Measurements from ENCODE around the gene NUTM1. TPM values are rescaled to one million over a fixed set of nuclear protein-coding genes. Genes with fewer than 3 reads are reported as not detected.

NUTM1 gene
- total RNA-seq, 4 donors from 2014 or later, result not detected

- TF ChIP-seq, protein P1, sequence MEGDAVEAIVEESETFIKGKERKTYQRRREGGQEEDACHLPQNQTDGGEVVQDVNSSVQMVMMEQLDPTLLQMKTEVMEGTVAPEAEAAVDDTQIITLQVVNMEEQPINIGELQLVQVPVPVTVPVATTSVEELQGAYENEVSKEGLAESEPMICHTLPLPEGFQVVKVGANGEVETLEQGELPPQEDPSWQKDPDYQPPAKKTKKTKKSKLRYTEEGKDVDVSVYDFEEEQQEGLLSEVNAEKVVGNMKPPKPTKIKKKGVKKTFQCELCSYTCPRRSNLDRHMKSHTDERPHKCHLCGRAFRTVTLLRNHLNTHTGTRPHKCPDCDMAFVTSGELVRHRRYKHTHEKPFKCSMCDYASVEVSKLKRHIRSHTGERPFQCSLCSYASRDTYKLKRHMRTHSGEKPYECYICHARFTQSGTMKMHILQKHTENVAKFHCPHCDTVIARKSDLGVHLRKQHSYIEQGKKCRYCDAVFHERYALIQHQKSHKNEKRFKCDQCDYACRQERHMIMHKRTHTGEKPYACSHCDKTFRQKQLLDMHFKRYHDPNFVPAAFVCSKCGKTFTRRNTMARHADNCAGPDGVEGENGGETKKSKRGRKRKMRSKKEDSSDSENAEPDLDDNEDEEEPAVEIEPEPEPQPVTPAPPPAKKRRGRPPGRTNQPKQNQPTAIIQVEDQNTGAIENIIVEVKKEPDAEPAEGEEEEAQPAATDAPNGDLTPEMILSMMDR (IDR thresholded peaks at IDR 0.05), result no peak
- no peak for TF ChIP-seq POLR2AphosphoS5 (IDR thresholded peaks at IDR 0.05)
- no peak for TF ChIP-seq POLR2A (IDR thresholded peaks at IDR 0.05)
- no peak for TF ChIP-seq EP300 (IDR thresholded peaks at IDR 0.05; ENCODE audit: low read depth)
- Histone ChIP-seq H3K4me1 (peaks cover 0 to 12% (median 4%) of the 10 kb centered on the region in 4 donors), H3K27me3 (no peaks in the 10 kb centered on the region), H3K36me3 (peaks cover 0 to 24% (median 7%) of the 10 kb centered on the region in 4 donors), H3K4me3 (no peak overlapping the region), H3K27ac (no peak overlapping the region), H3K9me3 (no peaks in the 10 kb centered on the region)
- in situ Hi-C loops (cut with MboI; ENCODE audit: low pct_ligation_motif_present in 1 of 4, low pct_unique_long_range_greater_than_20kb in 1 of 4, low sequenced_read_pairs in 3 of 4) (loop anchor here in 3 of 4 donors (25.0 kb wide), 3 partner anchors 118 to 268 kb away; partner anchors contain the start of genes EMC4 (in 1 of the 3), EMC7 (in 1 of the 3) and PGBD4 (in 1 of the 3)), intact Hi-C loops (cut with DNase I; ENCODE audit: low total_unique reads) (no loop called here)
- 79 to 83% methylated on average over 6 to 9 of the region's 9 CpGs for WGBS, 2 donors (ENCODE audit: low coverage in 1 of 2)
- DNase-seq, result no peak
Observed at GRCh38 chr15:34355241-34355640, 12.1 kb downstream of the NUTM1 start.

DNA sequence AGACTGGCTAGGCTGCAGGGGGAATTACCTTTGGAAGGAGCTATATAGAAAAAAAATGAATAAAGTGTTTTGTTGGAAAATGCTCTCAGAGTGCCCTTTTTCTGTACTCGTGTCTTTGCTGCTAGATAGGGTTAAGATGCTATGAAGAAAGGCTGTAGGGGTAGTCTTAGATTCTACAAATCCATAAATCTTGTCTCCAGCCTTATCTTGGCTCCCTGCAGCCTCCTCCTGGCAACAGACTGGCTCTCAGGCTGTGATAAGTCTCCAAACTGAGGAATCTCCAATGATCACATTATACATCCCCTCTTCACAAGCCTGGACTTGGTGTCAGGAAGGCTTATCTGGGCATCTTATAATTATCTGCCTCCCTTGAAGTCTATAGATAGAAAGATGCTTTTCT is 14.5 kb downstream of the NUTM1 start:
- Histone ChIP-seq H3K4me1 (peaks cover 0 to 33% (median 8%) of the 10 kb centered on the region in 4 donors), H3K9me3 (no peaks in the 10 kb centered on the region), H3K27me3 (no peaks in the 10 kb centered on the region), H3K36me3 (peaks cover 0 to 33% (median 7%) of the 10 kb centered on the region in 4 donors), H3K27ac (no peak overlapping the region), H3K4me3 (no peak overlapping the region)
- intact Hi-C loops (cut with DNase I; ENCODE audit: low total_unique reads), result no loop called here
- WGBS, 2 donors (ENCODE audit: low coverage in 1 of 2), result 83 to 86% methylated on average over 1 of the region's 1 CpG
- TF ChIP-seq EP300 (IDR thresholded peaks at IDR 0.05; ENCODE audit: low read depth), result no peak
- TF ChIP-seq POLR2A (IDR thresholded peaks at IDR 0.05), result no peak
- TF ChIP-seq POLR2AphosphoS5 (IDR thresholded peaks at IDR 0.05), result no peak
- TF ChIP-seq, protein P1 (IDR thresholded peaks at IDR 0.05), result no peak
- in situ Hi-C loops (cut with MboI; ENCODE audit: low pct_ligation_motif_present in 1 of 4, low pct_unique_long_range_greater_than_20kb in 1 of 4, low sequenced_read_pairs in 3 of 4), result loop anchor here in 3 of 4 donors (25.0 kb wide), 3 partner anchors 120 to 270 kb away; partner anchors contain the start of genes EMC4 (in 1 of the 3), EMC7 (in 1 of the 3) and PGBD4 (in 1 of the 3)
- no peak for DNase-seq

DNA sequence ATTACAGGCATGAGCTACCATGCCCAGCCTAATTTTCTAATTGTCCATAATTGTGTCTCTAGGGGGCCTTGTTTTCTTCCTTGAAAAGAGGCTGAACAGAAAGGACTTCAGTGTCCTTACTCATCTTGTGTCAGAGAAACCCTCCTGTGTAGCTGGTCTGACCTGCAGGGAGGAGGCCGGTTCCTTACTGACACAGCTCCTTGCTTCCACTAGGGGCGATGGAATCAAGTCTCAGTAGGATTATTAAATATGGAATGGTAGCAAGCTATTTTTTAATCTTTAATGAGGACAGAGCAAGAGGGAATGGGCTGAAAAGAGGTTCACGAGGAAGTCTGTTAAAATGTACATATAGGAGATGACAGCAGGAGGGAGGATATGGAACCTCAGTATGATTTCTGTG is 15.3 kb downstream of the NUTM1 start:
- H3K36me3 ChIP-seq, result peaks cover 0 to 33% (median 7%) of the 10 kb centered on the region in 4 donors
- in situ Hi-C loops (cut with MboI; ENCODE audit: low pct_ligation_motif_present in 1 of 4, low pct_unique_long_range_greater_than_20kb in 1 of 4, low sequenced_read_pairs in 3 of 4) (loop anchor here in 3 of 4 donors (25.0 kb wide), 3 partner anchors 121 to 271 kb away; partner anchors contain the start of genes EMC4 (in 1 of the 3), EMC7 (in 1 of the 3) and PGBD4 (in 1 of the 3)), intact Hi-C loops (cut with DNase I; ENCODE audit: low total_unique reads) (no loop called here)
- H3K27me3 ChIP-seq, result no peaks in the 10 kb centered on the region
- no peak for TF ChIP-seq EP300 (IDR thresholded peaks at IDR 0.05; ENCODE audit: low read depth)
- no peak for TF ChIP-seq POLR2A (IDR thresholded peaks at IDR 0.05)
- TF ChIP-seq, protein P1 (IDR thresholded peaks at IDR 0.05), result no peak
- no peak for TF ChIP-seq POLR2AphosphoS5 (IDR thresholded peaks at IDR 0.05)
- 70 to 86% methylated on average over 2 to 3 of the region's 3 CpGs for WGBS, 2 donors (ENCODE audit: low coverage in 1 of 2)
- no peak overlapping the region for H3K4me3 ChIP-seq
- H3K9me3 ChIP-seq, result no peaks in the 10 kb centered on the region
- DNase-seq, result no peak
- H3K27ac ChIP-seq, result no peak overlapping the region
- H3K4me1 ChIP-seq, result peaks cover 0 to 40% (median 15%) of the 10 kb centered on the region in 4 donors

DNA sequence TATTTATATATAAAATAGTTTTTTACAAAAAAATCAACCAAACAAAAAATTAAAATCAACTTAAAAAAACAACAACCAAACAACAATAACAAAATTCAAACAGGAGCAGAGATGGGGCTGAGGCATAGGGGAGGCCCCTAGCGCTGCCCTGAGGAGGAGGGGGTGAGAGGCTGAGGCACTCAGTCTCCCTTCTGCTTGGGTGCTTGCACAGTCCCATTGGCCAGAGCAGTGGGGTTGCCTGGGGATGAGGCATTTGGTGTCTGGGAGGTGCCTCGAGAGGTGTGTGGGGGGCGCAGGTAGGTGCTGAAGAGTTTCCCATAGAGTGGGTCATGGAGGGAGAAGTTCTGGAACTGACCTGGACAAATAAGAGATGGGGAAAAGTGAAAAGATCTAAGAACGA is 15.8 kb downstream of the NUTM1 start:
- in situ Hi-C loops (cut with MboI; ENCODE audit: low pct_ligation_motif_present in 1 of 4, low pct_unique_long_range_greater_than_20kb in 1 of 4, low sequenced_read_pairs in 3 of 4), result loop anchor here in 3 of 4 donors (25.0 kb wide), 3 partner anchors 122 to 272 kb away; partner anchors contain the start of genes EMC4 (in 1 of the 3), EMC7 (in 1 of the 3) and PGBD4 (in 1 of the 3)
- H3K9me3 ChIP-seq, result no peaks in the 10 kb centered on the region
- H3K36me3 ChIP-seq, result peaks cover 0 to 33% (median 7%) of the 10 kb centered on the region in 4 donors
- DNase-seq, result no peak
- H3K27ac ChIP-seq, result peak overlapping the region in 1 of 4 donors; percentile 98
- H3K4me3 ChIP-seq, result no peak overlapping the region
- intact Hi-C loops (cut with DNase I; ENCODE audit: low total_unique reads), result no loop called here
- no peaks in the 10 kb centered on the region for H3K27me3 ChIP-seq
- WGBS, 2 donors (ENCODE audit: low coverage in 1 of 2), result 97% methylated on average over 4 of the region's 4 CpGs
- TF ChIP-seq POLR2AphosphoS5 (IDR thresholded peaks at IDR 0.05), result no peak
- TF ChIP-seq POLR2A (IDR thresholded peaks at IDR 0.05), result no peak
- no peak for TF ChIP-seq EP300 (IDR thresholded peaks at IDR 0.05; ENCODE audit: low read depth)
- TF ChIP-seq, protein P1 (IDR thresholded peaks at IDR 0.05), result no peak
- peaks cover 0 to 46% (median 18%) of the 10 kb centered on the region in 4 donors for H3K4me1 ChIP-seq
